ENCODE results near the gene OTUD7B. TPM values are rescaled to one million over a fixed set of nuclear protein-coding genes. Genes with fewer than 3 reads are reported as not detected.

OTUD7B gene
- total and polyA plus RNA-seq, 2 of the 8 experiments (the other 6 are each of a cell fraction or from before 2014, with no cell fraction given): 4.2 to 21.5 TPM

DNA sequence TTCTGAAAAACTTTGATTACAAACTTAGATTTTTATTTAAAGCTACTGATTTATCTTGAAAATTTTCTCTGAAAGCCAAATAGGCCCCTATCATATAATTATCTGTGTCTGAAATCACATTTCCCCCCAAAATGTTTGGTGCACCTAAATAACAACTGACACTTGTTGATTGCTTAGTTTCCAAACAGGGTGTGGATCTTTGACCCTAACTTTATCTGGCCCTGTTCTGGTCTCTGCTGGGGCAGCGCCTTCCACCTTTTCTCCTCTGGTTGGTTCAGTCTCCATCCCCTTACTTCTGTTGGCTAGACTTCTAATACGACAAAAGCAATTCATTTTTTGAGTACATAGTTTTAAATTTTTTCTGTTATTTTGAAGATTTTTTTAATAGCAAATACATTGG lies 10.2 kb upstream of the OTUD7B start (continued):
- TF ChIP-seq ATF3 (IDR thresholded peaks at IDR 0.05; ENCODE audit: insufficient read depth, low read depth, low read length) (no peak), SIX5 (IDR thresholded peaks at IDR 0.05; ENCODE audit: low read depth, low read length) (no peak), E2F6 (IDR thresholded peaks at IDR 0.05) (no peak), RBBP5 (IDR thresholded peaks at IDR 0.05; ENCODE audit: borderline replicate concordance, low read depth, low read length) (no peak), CTCF (IDR thresholded peaks at IDR 0.05; ENCODE audit: control extremely low read depth in 1 of 3, insufficient read depth in 1 of 3, low read depth in 1 of 3, low read length in 3 of 3) (no peak), YY1 (IDR thresholded peaks at IDR 0.05; ENCODE audit: low read depth, low read length) (no peak), TCF12 (IDR thresholded peaks at IDR 0.05; ENCODE audit: low read depth, low read length) (no peak), CHD2 (IDR thresholded peaks at IDR 0.05; ENCODE audit: low read length) (no peak)

Measured in H1 (cell line).